A673 (cell line): ENCODE results near the gene SCYL1. TPM values are rescaled to one million over a fixed set of nuclear protein-coding genes. Genes with fewer than 3 reads are reported as not detected.

Source experiments
- BruUV-seq: library from RNA; stranded (reverse); fragments of 400-500 nt; replicated peaks from 2 replicates; lab custom pipeline; 2021; lab: Mats Ljungman, UMichigan
- CTCF ChIA-PET: fragments of 300-600 bp; sonication (Branson Sonifier 250); formaldehyde crosslinking; loops from one replicate; lab custom pipeline; 2022; ENCODE audit warnings: antibody characterized with exemption; lab: Charles Lee
- POLR2A ChIA-PET: fragments of 300-600 bp; sonication (Branson Sonifier 250); formaldehyde crosslinking; loops from one replicate; lab custom pipeline; 2022; ENCODE audit warnings: antibody characterized with exemption; ENCODE audit not compliant: low non-redundant PET; lab: Charles Lee
- DNase-seq: peaks from one replicate; pipeline ENCODE4 v3.0.0-alpha.2; 2015; ENCODE audit warnings: low spot score
- H3K27ac ChIP-seq: fragments of 200-600 bp; sonication (generic); 2 replicates; pipeline ENCODE4 v1.5.1; 2016; ENCODE audit warnings: mixed run types, low read depth, mild to moderate bottlenecking, mixed read lengths, antibody characterized with exemption, low read length; ENCODE audit not compliant: poor library complexity, severe bottlenecking
- H3K27me3 ChIP-seq: fragments of 200-600 bp; sonication (generic); replicated peaks from 2 replicates; pipeline ENCODE4 v1.6.1; 2017; ENCODE audit warnings: mixed run types, low read depth, mild to moderate bottlenecking, mixed read lengths, antibody characterized with exemption, low read length; ENCODE audit not compliant: insufficient read depth, poor library complexity
- H3K36me3 ChIP-seq: fragments of 200-600 bp; sonication (generic); 2 replicates; pipeline ENCODE4 v1.6.1; 2016; ENCODE audit warnings: mixed run types, mild to moderate bottlenecking, mixed read lengths, antibody characterized with exemption, low read length; ENCODE audit not compliant: insufficient read depth, poor library complexity, severe bottlenecking
- H3K4me1 ChIP-seq: fragments of 200-600 bp; sonication (generic); 2 replicates; pipeline ENCODE4 v1.6.1; 2017; ENCODE audit warnings: mixed run types, mild to moderate bottlenecking, mixed read lengths, antibody characterized with exemption, low read length; ENCODE audit not compliant: insufficient read depth, poor library complexity, severe bottlenecking
- H3K4me3 ChIP-seq: fragments of 200-600 bp; sonication (generic); 2 replicates; pipeline ENCODE4 v1.5.1; 2016; ENCODE audit warnings: low read depth, mixed run types, mild to moderate bottlenecking, mixed read lengths, low read length; ENCODE audit not compliant: poor library complexity, severe bottlenecking
- H3K9me3 ChIP-seq: fragments of 200-600 bp; sonication (generic); 2 replicates; pipeline ENCODE4 v1.6.1; 2016; ENCODE audit warnings: mixed run types, low read depth, mild to moderate bottlenecking, mixed read lengths, antibody characterized with exemption, low read length; ENCODE audit not compliant: poor library complexity, severe bottlenecking
- CTCF ChIP-seq: fragments of 300-800, 200-600 bp; sonication (generic); conservative IDR thresholded peaks from 2 replicates; pipeline ENCODE4 v1.5.1; 2017; ENCODE audit warnings: low read depth, mild to moderate bottlenecking, antibody characterized with exemption, low read length, moderate library complexity, mixed read lengths
- EZH2 ChIP-seq: fragments of 200-600 bp; sonication (generic); IDR thresholded peaks from 2 replicates; pipeline ENCODE4 v1.6.1; 2017; ENCODE audit warnings: borderline replicate concordance, low read depth, mild to moderate bottlenecking, mixed read lengths, antibody characterized with exemption, low read length; ENCODE audit not compliant: poor library complexity, severe bottlenecking
- intact Hi-C: fragments of 100-400 bp; cut with micrococcal nuclease; formaldehyde crosslinking; loops from one replicate; pipeline ENCODE4 v1.10.0; 2022; ENCODE audit not compliant: unreplicated experiment
- total RNA-seq: library from RNA; stranded (reverse); gene quantifications from 2 replicates; pipeline ENCODE4 v1.2.3, GENCODE V29; 2021

The SCYL1 gene
- total RNA-seq, 1 experiment from 2014 or later, result 90.6 TPM

- H3K9me3 ChIP-seq, result no peaks in the 10 kb centered on the region
- intact Hi-C loops, result no loop called here
- POLR2A ChIA-PET, result interaction anchor here (0.7 to 0.8 kb wide), 2 partner anchors 24 to 99 kb away, joined by 3 read pairs; no protein-coding TSS in a partner anchor
- peak overlapping the region; percentile 74 for H3K27ac ChIP-seq
- peak overlapping the region; percentile 87 for H3K4me3 ChIP-seq
- no TSS peak for BruUV-seq
- DNase-seq, result no peak
- no peaks in the 10 kb centered on the region for H3K27me3 ChIP-seq
- H3K36me3 ChIP-seq, result peaks cover 7% of the 10 kb centered on the region
- TF ChIP-seq CTCF, result no peak
- no peak for TF ChIP-seq EZH2
- peaks cover 32% of the 10 kb centered on the region for H3K4me1 ChIP-seq
- CTCF ChIA-PET, result interaction anchor here (0.9 kb wide), 1 partner anchor 17 kb away, joined by 3 read pairs; no protein-coding TSS in a partner anchor
Measured at GRCh38 chr11:65576867-65577755, 52.2 kb downstream of the SCYL1 start.

- DNase-seq, result no peak
- intact Hi-C loops, result no loop called here
- no peak overlapping the region for H3K27ac ChIP-seq
- H3K4me3 ChIP-seq, result no peak overlapping the region
- POLR2A ChIA-PET, result interaction anchor here (0.8 kb wide), 1 partner anchor 24 kb away, joined by 3 read pairs; no protein-coding TSS in a partner anchor
- no peaks in the 10 kb centered on the region for H3K9me3 ChIP-seq
- CTCF ChIA-PET, result no interaction called here
- no peak for TF ChIP-seq CTCF
- no peak for TF ChIP-seq EZH2
- peaks cover 32% of the 10 kb centered on the region for H3K4me1 ChIP-seq
- H3K27me3 ChIP-seq, result no peaks in the 10 kb centered on the region
- H3K36me3 ChIP-seq, result peaks cover 7% of the 10 kb centered on the region
- no TSS peak for BruUV-seq
Measured at GRCh38 chr11:65577756-65578109, 52.9 kb downstream of the SCYL1 start.

GRCh38 chr11:65578134-65578533, 53.3 kb downstream of the SCYL1 start:
- no peak overlapping the region for H3K4me3 ChIP-seq
- POLR2A ChIA-PET, result no interaction called here
- no peaks in the 10 kb centered on the region for H3K27me3 ChIP-seq
- no peak overlapping the region for H3K27ac ChIP-seq
- intact Hi-C loops, result no loop called here
- peaks cover 32% of the 10 kb centered on the region for H3K4me1 ChIP-seq
- H3K36me3 ChIP-seq, result peaks cover 7% of the 10 kb centered on the region
- no peak for TF ChIP-seq CTCF
- no peak for TF ChIP-seq EZH2
- no peaks in the 10 kb centered on the region for H3K9me3 ChIP-seq
- BruUV-seq, result no TSS peak
- DNase-seq, result no peak
- CTCF ChIA-PET, result no interaction called here
